ENCODE data around the gene STX2.

Gene STX2

DNA sequence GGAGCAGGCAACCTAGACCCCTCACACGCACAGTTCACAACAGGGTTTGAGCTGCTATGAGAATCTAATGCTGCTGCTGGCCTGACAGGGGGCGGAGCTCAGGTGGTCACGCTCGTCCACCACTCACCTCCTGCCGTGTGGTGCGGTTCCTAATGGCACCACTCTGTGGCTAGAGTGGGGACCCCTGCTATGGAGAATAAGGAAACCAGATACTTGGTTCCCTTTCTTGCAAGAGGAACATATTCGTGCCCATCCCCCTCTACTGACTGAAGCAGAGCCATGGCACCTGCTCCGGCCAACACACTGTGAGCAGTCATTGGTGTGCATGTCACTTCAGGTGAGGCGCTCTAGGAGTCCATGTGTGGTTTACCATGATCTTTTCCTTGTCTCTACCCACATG lies 92.5 kb downstream of the STX2 start:
- H3K9me3 ChIP-seq (replicated peaks; ENCODE audit: insufficient read depth, low read length) = no peaks in the 10 kb centered on the region
- no peak for DNase-seq
- H3K27me3 ChIP-seq (replicated peaks; ENCODE audit: insufficient read depth, low read length) = no peaks in the 10 kb centered on the region; the same call in 1 of the 2 replicates
- no peak overlapping the region for H3K4me2 ChIP-seq (ENCODE audit: low read depth, low read length)
- no peaks in the 10 kb centered on the region for H3K9me2 ChIP-seq (replicated peaks; ENCODE audit: insufficient read depth, low read length)
- H3F3A ChIP-seq (ENCODE audit: insufficient read depth, low read length) = no peaks in the 10 kb centered on the region
- TF ChIP-seq EZH2 (optimal IDR thresholded peaks at IDR 0.05; ENCODE audit: low read depth, low read length) = no peak
- TF ChIP-seq, protein P1, sequence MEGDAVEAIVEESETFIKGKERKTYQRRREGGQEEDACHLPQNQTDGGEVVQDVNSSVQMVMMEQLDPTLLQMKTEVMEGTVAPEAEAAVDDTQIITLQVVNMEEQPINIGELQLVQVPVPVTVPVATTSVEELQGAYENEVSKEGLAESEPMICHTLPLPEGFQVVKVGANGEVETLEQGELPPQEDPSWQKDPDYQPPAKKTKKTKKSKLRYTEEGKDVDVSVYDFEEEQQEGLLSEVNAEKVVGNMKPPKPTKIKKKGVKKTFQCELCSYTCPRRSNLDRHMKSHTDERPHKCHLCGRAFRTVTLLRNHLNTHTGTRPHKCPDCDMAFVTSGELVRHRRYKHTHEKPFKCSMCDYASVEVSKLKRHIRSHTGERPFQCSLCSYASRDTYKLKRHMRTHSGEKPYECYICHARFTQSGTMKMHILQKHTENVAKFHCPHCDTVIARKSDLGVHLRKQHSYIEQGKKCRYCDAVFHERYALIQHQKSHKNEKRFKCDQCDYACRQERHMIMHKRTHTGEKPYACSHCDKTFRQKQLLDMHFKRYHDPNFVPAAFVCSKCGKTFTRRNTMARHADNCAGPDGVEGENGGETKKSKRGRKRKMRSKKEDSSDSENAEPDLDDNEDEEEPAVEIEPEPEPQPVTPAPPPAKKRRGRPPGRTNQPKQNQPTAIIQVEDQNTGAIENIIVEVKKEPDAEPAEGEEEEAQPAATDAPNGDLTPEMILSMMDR (IDR thresholded peaks at IDR 0.05; ENCODE audit: low read length) = no peak
- no peak for TF ChIP-seq EZH2phosphoT487 (IDR thresholded peaks at IDR 0.05; ENCODE audit: low read length)
- no peak overlapping the region for H3K4me3 ChIP-seq (ENCODE audit: low read length)
- H4K20me1 ChIP-seq (ENCODE audit: insufficient read depth, low read length) = no peaks in the 10 kb centered on the region
- H3K4me1 ChIP-seq (ENCODE audit: low read length) = no peaks in the 10 kb centered on the region
- no peak overlapping the region for H3K27ac ChIP-seq (ENCODE audit: low read length)
- H3K9ac ChIP-seq (ENCODE audit: low read length) = no peak overlapping the region
- no peaks in the 10 kb centered on the region for H3K79me2 ChIP-seq (ENCODE audit: low read length)
- H3K36me3 ChIP-seq (replicated peaks; ENCODE audit: insufficient read depth, low read length) = no peaks in the 10 kb centered on the region
- no peak overlapping the region for H2AFZ ChIP-seq (ENCODE audit: low read length)

DNA sequence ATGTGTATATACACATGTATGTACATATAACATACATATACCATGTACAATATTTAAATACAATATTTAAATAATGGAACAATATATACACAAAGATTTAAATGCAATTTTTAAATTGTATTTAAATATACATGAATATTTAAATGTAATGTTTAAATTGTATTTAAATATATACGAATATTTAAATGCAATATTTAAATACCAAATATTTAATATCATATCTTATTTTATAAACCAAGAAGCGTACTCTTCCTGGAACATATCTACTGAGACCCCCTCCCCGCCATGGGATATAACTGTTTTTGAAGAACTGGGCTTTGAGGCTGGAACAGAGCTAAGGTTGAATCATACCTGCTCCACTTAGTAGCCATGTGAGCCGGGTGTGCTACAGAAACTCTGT lies 93.1 kb downstream of the STX2 start:
- H3F3A ChIP-seq (ENCODE audit: insufficient read depth, low read length) = no peaks in the 10 kb centered on the region
- no peak overlapping the region for H2AFZ ChIP-seq (ENCODE audit: low read length)
- TF ChIP-seq EZH2 (optimal IDR thresholded peaks at IDR 0.05; ENCODE audit: low read depth, low read length) (no peak), EZH2phosphoT487 (IDR thresholded peaks at IDR 0.05; ENCODE audit: low read length) (no peak)
- TF ChIP-seq, protein P1 (IDR thresholded peaks at IDR 0.05; ENCODE audit: low read length) = no peak
- H4K20me1 ChIP-seq (ENCODE audit: insufficient read depth, low read length) = no peaks in the 10 kb centered on the region
- H3K4me3 ChIP-seq (ENCODE audit: low read length) = no peak overlapping the region
- H3K9me2 ChIP-seq (replicated peaks; ENCODE audit: insufficient read depth, low read length) = no peaks in the 10 kb centered on the region
- no peak overlapping the region for H3K4me2 ChIP-seq (ENCODE audit: low read depth, low read length)
- no peaks in the 10 kb centered on the region for H3K79me2 ChIP-seq (ENCODE audit: low read length)
- H3K27ac ChIP-seq (ENCODE audit: low read length) = no peak overlapping the region
- no peaks in the 10 kb centered on the region for H3K9me3 ChIP-seq (replicated peaks; ENCODE audit: insufficient read depth, low read length)
- no peaks in the 10 kb centered on the region; the same call in 1 of the 2 replicates for H3K27me3 ChIP-seq (replicated peaks; ENCODE audit: insufficient read depth, low read length)
- no peaks in the 10 kb centered on the region for H3K4me1 ChIP-seq (ENCODE audit: low read length)
- H3K36me3 ChIP-seq (replicated peaks; ENCODE audit: insufficient read depth, low read length) = no peaks in the 10 kb centered on the region
- no peak overlapping the region for H3K9ac ChIP-seq (ENCODE audit: low read length)
- DNase-seq = no peak

DNA sequence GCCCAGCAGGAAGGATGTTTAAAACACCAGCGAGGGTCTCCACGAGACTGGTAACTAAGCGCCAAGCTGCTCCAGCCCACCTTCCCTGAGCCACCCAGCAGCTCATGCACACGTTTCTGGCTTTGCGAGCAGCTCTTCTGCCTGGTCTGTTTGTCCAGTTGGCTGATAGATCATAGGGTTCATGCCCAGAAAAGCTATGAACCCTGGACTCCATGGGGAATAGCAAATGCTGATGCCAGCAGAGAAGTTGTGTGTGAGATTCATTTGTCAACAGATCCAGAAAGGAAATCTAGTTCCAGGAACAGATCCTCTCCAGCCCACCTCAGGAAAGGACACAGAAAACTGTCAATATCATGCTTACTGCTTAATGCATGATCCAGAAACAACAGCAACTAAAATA lies 94.8 kb downstream of the STX2 start:
- Histone ChIP-seq H3K4me3 (ENCODE audit: low read length) (no peak overlapping the region), H3F3A (ENCODE audit: insufficient read depth, low read length) (no peaks in the 10 kb centered on the region), H3K36me3 (replicated peaks; ENCODE audit: insufficient read depth, low read length) (no peaks in the 10 kb centered on the region), H3K4me1 (ENCODE audit: low read length) (no peaks in the 10 kb centered on the region), H2AFZ (ENCODE audit: low read length) (no peak overlapping the region), H4K20me1 (ENCODE audit: insufficient read depth, low read length) (no peaks in the 10 kb centered on the region), H3K9me2 (replicated peaks; ENCODE audit: insufficient read depth, low read length) (no peaks in the 10 kb centered on the region), H3K4me2 (ENCODE audit: low read depth, low read length) (no peak overlapping the region), H3K79me2 (ENCODE audit: low read length) (no peaks in the 10 kb centered on the region), H3K9me3 (replicated peaks; ENCODE audit: insufficient read depth, low read length) (no peaks in the 10 kb centered on the region), H3K9ac (ENCODE audit: low read length) (no peak overlapping the region), H3K27ac (ENCODE audit: low read length) (no peak overlapping the region), H3K27me3 (replicated peaks; ENCODE audit: insufficient read depth, low read length) (no peaks in the 10 kb centered on the region; the same call in 1 of the 2 replicates)
- no peak for TF ChIP-seq EZH2 (optimal IDR thresholded peaks at IDR 0.05; ENCODE audit: low read depth, low read length)
- TF ChIP-seq EZH2phosphoT487 (IDR thresholded peaks at IDR 0.05; ENCODE audit: low read length) = no peak
- TF ChIP-seq, protein P1 (IDR thresholded peaks at IDR 0.05; ENCODE audit: low read length) = no peak
- no peak for DNase-seq
